AG09319 (cell line): Measurements from ENCODE around the gene VASH2.
"Not testable (repeated sequence)": the region's sequence is repeated elsewhere in the genome, so short reads cannot be mapped to it uniquely, and the experiment has no call there.

Source experiments
- DNase-seq: peaks from one replicate; pipeline ENCODE4 v3.0.0-alpha.2; 2010; ENCODE audit warnings: low read depth; ENCODE audit errors: extremely low read depth
- TF ChIP-seq, protein P1 (sequence below): IDR thresholded peaks from 2 replicates; pipeline ENCODE4 v1.5.1; 2011; ENCODE audit warnings: low read depth, mild to moderate bottlenecking, inconsistent platforms, low read length, moderate library complexity

The VASH2 gene

DNA sequence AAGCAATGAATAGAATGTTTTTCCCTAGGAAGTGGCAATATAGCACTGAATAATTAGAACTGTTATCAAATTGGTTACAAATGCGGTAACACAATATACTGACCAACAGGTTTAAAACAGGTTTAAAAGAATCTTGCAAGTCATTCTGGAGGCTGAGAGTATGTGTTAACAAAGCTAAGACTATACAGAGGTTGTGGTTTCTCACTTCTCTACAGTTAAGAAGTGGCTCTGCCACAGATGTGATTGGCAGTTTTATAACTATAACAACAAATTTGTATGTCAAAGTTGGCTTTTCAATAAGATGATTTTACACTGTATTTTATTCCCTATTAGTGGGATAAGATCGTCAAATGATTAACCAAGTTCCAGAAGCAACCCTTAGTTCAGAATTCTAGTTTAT is 58.2 kb downstream of the VASH2 start:
- DNase-seq, result no peak
- TF ChIP-seq, protein P1, sequence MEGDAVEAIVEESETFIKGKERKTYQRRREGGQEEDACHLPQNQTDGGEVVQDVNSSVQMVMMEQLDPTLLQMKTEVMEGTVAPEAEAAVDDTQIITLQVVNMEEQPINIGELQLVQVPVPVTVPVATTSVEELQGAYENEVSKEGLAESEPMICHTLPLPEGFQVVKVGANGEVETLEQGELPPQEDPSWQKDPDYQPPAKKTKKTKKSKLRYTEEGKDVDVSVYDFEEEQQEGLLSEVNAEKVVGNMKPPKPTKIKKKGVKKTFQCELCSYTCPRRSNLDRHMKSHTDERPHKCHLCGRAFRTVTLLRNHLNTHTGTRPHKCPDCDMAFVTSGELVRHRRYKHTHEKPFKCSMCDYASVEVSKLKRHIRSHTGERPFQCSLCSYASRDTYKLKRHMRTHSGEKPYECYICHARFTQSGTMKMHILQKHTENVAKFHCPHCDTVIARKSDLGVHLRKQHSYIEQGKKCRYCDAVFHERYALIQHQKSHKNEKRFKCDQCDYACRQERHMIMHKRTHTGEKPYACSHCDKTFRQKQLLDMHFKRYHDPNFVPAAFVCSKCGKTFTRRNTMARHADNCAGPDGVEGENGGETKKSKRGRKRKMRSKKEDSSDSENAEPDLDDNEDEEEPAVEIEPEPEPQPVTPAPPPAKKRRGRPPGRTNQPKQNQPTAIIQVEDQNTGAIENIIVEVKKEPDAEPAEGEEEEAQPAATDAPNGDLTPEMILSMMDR, result no peak

DNA sequence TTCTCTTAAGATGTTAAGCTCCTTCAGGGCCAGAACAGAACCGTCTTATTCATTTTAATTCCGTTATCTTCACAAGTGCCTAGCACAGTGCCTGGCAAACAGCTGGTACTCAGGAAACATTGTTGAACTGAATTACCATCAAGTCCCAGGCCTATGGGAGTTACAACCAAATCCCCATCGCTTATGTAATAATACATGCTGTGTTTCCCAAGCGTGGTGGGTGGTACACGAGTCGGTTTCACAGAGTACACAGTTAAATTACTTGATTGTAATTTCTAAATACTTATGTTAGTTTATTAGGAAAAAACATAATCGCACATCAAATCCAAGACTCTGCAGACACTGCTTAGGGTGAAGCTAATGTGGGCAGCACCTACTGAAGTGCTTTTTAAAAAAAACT is 64.3 kb downstream of the VASH2 start:
- no peak for DNase-seq
- TF ChIP-seq, protein P1, result no peak

DNA sequence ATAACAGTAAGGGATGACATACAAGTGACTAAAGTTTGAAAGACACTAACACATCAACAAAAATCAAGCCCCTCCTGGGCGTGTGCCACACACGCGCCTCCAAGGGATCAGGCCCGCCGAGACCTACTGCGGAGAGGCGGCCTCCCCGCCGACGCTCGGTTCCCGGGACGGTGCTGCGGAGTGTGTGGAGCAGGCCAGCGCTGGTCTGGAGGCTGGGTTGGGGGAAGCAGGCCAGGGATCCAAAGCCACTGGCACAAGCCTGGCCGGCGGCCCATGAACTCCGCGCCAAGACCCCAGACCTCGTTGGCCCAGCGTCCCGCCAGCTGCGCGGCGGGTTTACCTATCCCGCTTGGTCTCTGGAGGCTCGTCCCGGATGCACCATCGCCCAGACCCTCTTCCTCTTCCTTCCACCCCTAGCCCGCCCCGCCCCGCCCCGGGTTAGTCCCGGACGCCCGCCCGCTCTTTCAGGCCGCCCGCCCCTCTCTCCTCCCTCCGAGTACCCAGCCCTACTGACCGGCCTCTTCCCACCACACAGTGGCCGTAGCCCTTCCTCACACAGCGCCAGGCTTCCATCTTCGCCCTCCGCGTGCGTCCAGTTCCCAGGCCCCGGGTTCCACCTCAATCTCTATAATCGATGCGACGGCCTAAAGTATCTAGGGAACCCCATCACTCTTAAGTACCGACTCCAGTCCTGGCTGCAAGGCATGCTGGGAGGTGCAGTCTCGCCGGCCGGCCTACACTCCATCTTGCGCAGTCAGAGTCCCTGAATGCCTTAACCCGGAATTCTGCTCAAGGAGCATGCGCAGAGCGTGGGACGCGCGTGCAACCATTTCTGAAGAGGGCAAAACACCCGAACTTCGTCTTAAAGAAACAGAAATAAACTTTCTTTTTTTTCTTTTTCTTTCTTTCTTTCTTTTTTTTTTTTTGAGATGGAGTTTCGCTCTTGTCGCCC is 65.0 kb downstream of the VASH2 start, which contains the start of gene ANGEL2:
Gene ANGEL2, minus strand, starts transcription at position 769 of the 952 bp plus-strand sequence. Its CDS starts 196 bp downstream, at position 573.
- TF ChIP-seq, protein P1, result no peak
- DNase-seq, result peak; percentile 94

DNA sequence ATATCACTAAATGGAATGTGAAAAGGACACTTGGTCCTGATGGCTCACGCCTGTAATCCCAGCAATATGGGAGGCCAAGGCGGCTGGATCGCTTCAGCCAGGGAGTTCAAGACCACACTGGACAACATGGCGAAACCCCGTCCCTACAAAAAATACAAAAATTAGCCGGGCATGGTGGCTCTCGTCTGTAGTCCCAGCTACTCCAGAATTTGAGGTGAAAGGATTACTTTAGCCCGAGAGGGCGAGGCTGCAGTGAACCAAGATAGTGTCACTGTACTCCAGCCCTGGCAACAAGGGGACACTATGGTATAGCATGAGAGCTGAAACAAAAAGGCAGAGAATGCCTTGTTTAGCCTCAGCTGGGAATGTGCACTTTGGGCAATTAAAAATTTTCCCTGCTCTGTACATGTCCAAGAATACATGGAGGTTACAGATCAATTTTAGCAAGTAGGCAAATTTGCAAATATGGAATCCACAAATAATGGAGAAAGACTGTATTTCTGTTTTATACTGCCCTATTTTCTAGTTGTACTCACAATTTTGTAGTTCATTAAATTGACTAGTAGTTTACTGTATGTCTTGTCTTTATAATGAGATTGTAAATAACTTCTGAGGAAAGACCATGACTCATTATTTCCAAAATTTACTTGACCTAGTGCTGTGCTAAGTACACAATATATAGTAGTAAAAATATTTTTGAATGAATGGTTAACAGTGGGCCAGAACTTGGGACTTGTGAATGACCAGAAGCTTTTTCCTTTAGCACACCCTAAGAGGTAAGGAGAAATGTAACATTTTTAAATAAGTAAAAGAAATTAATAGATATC is 67.3 kb downstream of the VASH2 start:
- no peak for DNase-seq

DNA sequence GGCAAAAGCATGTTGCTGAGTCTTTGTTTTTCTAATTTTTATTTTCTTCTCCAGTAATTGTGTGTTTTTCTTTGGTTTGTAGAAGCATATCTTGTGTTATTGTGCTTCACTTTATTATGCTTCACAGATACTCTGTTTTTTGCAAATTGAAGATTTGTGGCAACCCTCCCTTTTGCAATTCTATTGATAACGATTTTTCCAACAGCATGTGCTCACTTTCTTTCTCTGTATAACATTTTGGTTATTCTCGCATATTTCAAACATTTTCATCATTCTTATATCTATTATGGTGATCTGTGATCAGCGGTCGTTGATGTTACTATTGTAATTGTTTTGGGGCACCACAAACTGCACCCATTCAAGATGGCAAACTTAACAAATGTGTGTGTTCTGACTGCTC is 69.1 kb downstream of the VASH2 start:
- no peak for DNase-seq
- TF ChIP-seq, protein P1, result no peak

More for the DNA sequence above, 67.3 kb downstream of the VASH2 start:
- TF ChIP-seq, protein P1, result no peak

DNA sequence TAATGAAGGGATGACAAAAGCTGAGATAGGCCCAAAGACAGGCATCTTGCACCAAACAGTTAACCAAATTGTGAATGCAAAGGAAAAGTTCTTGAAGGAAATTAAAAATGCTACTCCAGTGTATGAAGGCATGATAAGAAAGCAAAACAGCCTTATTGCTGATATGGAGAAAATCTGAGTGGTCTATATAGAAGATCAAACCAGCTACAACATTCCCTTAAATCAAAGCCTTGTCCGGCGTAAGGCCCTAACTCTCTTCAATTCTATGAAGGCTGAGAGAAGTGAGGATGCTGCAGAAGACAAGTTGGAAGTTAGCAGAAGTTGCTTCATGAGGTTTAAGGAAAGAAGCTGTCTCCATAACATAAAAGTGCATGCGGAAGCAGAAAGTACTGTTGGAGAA is 69.7 kb downstream of the VASH2 start:
- TF ChIP-seq, protein P1, result no peak
- no peak for DNase-seq

DNA sequence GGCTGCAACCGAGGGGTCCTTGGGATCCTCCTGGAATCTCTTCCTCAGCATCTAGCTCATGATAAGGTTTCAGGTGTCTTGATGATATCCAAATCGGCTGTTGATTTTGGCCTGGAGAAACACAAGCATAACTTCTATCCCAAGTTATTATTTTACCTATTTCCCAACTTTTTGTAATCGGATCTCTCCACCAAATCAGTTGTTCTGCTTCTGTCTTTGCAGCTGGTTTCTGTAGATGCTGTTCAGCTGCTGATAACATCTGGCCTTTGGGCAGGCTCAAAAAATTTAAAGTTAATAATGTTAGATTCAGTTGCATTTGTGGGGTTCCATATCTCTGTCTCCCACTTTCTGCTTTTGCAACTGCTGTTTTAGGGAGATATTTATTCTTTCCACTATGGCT is 76.7 kb downstream of the VASH2 start:
- not testable (repeated sequence) for DNase-seq
